OCI-LY1 (cell line): ENCODE results near the gene EYA3.

ENCODE experiments used
- H2AFZ ChIP-seq: fragments of 200-600 bp; sonication (generic), shearing (Covaris generic); 2 replicates; pipeline ENCODE4 v1.6.0; 2014; ENCODE audit warnings: antibody characterized with exemption, mild to moderate bottlenecking, low read length
- H3F3A ChIP-seq: fragments of 200-600 bp; sonication (generic), shearing (Covaris generic); 2 replicates; pipeline ENCODE4 v1.6.0; 2014; ENCODE audit warnings: mild to moderate bottlenecking, antibody characterized with exemption, low read length, moderate library complexity; ENCODE audit not compliant: insufficient read depth
- H3K27ac ChIP-seq: fragments of 200-600 bp; sonication (generic); 2 replicates; pipeline ENCODE4 v1.5.1; 2014; ENCODE audit warnings: low read length, mixed run types, mild to moderate bottlenecking, low read depth; ENCODE audit not compliant: poor library complexity, severe bottlenecking
- H3K27me3 ChIP-seq: fragments of 200-600 bp; sonication (generic); 2 replicates; pipeline ENCODE4 v1.6.0; 2014; ENCODE audit warnings: antibody characterized with exemption, mild to moderate bottlenecking, low read length, moderate library complexity; ENCODE audit not compliant: insufficient read depth
- H3K36me3 ChIP-seq: fragments of 200-600 bp; sonication (generic); 2 replicates; pipeline ENCODE4 v1.6.1; 2014; ENCODE audit warnings: mild to moderate bottlenecking, antibody characterized with exemption, low read length, moderate library complexity, mixed read lengths; ENCODE audit not compliant: insufficient read depth
- H3K4me1 ChIP-seq: fragments of 200-600 bp; sonication (generic); 2 replicates; pipeline ENCODE4 v1.5.1; 2014; ENCODE audit warnings: mild to moderate bottlenecking, low read length, moderate library complexity; ENCODE audit not compliant: insufficient read depth, severe bottlenecking
- H3K4me2 ChIP-seq: fragments of 200-600 bp; sonication (generic), shearing (Covaris generic); 2 replicates; pipeline ENCODE4 v1.6.1; 2014; ENCODE audit warnings: low read length
- H3K4me3 ChIP-seq: fragments of 200-600 bp; sonication (generic); 2 replicates; pipeline ENCODE4 v1.5.1; 2014; ENCODE audit warnings: low read length, low read depth, mild to moderate bottlenecking, mixed read lengths; ENCODE audit not compliant: poor library complexity, severe bottlenecking
- H3K79me2 ChIP-seq: fragments of 200-600 bp; shearing (Covaris generic); 2 replicates; pipeline ENCODE4 v1.6.1; 2016; ENCODE audit warnings: mixed run types, low read length, mixed read lengths; ENCODE audit not compliant: insufficient read depth
- H3K9ac ChIP-seq: fragments of 200-600 bp; sonication (generic), shearing (Covaris generic); 2 replicates; pipeline ENCODE4 v1.6.1; 2014; ENCODE audit warnings: mild to moderate bottlenecking, low read length, mixed read lengths
- H3K9me2 ChIP-seq: fragments of 200-600 bp; sonication (generic), shearing (Covaris generic); 2 replicates; pipeline ENCODE4 v1.6.1; 2014; ENCODE audit warnings: low read depth, mild to moderate bottlenecking, low read length, mixed read lengths
- H3K9me3 ChIP-seq: fragments of 200-600 bp; shearing (Covaris generic); 2 replicates; pipeline ENCODE4 v1.6.1; 2014; ENCODE audit warnings: low read length, mixed read lengths
- H4K20me1 ChIP-seq: fragments of 200-600 bp; sonication (generic), shearing (Covaris generic); 2 replicates; pipeline ENCODE4 v1.6.0; 2016; ENCODE audit warnings: mild to moderate bottlenecking, low read length; ENCODE audit not compliant: insufficient read depth
- EZH2 ChIP-seq: fragments of 200-600 bp; sonication (generic), shearing (Covaris generic); IDR thresholded peaks from 2 replicates; pipeline ENCODE4 v1.8.0; 2017; ENCODE audit warnings: borderline replicate concordance, mixed run types, mild to moderate bottlenecking, antibody characterized with exemption, low read length, moderate library complexity, mixed read lengths
- TF ChIP-seq, protein P1 (sequence below): fragments of 200-600 bp; sonication (generic), shearing (Covaris generic); IDR thresholded peaks from 2 replicates; pipeline ENCODE4 v1.5.1; 2017; ENCODE audit warnings: mild to moderate bottlenecking, antibody characterized with exemption, low read length, moderate library complexity, mixed read lengths

EYA3 gene

GRCh38 chr1:28132171-28133167, 44.1 kb upstream of the EYA3 start:
- Histone ChIP-seq H4K20me1 (no peaks in the 10 kb centered on the region), H3F3A (no peaks in the 10 kb centered on the region), H3K79me2 (no peaks in the 10 kb centered on the region), H2AFZ (no peak overlapping the region), H3K9me3 (peaks cover 6% of the 10 kb centered on the region; the same call in 1 of the 2 replicates), H3K4me1 (peaks cover 49% of the 10 kb centered on the region), H3K36me3 (peaks cover 5% of the 10 kb centered on the region; the same call in 1 of the 2 replicates), H3K27ac (peak overlapping the region; percentile 8), H3K4me3 (no peak overlapping the region), H3K9me2 (no peaks in the 10 kb centered on the region), H3K27me3 (no peaks in the 10 kb centered on the region), H3K9ac (no peak overlapping the region), H3K4me2 (no peak overlapping the region; the same call in 1 of the 2 replicates)
- TF ChIP-seq, protein P1, sequence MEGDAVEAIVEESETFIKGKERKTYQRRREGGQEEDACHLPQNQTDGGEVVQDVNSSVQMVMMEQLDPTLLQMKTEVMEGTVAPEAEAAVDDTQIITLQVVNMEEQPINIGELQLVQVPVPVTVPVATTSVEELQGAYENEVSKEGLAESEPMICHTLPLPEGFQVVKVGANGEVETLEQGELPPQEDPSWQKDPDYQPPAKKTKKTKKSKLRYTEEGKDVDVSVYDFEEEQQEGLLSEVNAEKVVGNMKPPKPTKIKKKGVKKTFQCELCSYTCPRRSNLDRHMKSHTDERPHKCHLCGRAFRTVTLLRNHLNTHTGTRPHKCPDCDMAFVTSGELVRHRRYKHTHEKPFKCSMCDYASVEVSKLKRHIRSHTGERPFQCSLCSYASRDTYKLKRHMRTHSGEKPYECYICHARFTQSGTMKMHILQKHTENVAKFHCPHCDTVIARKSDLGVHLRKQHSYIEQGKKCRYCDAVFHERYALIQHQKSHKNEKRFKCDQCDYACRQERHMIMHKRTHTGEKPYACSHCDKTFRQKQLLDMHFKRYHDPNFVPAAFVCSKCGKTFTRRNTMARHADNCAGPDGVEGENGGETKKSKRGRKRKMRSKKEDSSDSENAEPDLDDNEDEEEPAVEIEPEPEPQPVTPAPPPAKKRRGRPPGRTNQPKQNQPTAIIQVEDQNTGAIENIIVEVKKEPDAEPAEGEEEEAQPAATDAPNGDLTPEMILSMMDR, result no peak
- TF ChIP-seq EZH2, result no peak

DNA sequence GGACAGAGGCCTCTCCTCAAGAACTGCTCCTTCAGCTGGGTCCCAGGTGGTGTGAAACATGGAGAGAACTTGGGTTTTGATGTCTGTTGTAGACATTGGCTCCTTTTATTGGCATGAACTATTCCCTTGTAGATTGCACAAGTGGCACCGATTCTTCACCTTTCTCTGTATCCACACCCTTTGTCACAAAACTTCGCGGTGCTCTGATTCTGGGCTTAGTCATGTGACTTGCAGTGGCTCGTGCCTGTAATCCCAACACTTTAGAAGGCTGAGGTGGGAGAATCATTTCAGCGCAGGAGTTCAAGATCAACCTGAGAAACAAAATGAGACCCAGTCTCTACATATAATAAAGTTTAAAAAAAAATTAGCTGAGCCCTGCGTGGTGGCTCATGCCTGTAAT, 42.5 kb upstream of the EYA3 start:
- Histone ChIP-seq H3K36me3 (peaks cover 5% of the 10 kb centered on the region; the same call in 1 of the 2 replicates), H3K4me3 (no peak overlapping the region), H3K9me3 (peaks cover 6% of the 10 kb centered on the region; the same call in 1 of the 2 replicates), H3K27ac (no peak overlapping the region), H3K79me2 (no peaks in the 10 kb centered on the region), H3K4me2 (no peak overlapping the region), H3K4me1 (peaks cover 48% of the 10 kb centered on the region), H3K9ac (no peak overlapping the region), H4K20me1 (no peaks in the 10 kb centered on the region), H3F3A (no peaks in the 10 kb centered on the region), H2AFZ (no peak overlapping the region), H3K9me2 (no peaks in the 10 kb centered on the region), H3K27me3 (no peaks in the 10 kb centered on the region)
- TF ChIP-seq EZH2, result no peak
- TF ChIP-seq, protein P1, result no peak

DNA sequence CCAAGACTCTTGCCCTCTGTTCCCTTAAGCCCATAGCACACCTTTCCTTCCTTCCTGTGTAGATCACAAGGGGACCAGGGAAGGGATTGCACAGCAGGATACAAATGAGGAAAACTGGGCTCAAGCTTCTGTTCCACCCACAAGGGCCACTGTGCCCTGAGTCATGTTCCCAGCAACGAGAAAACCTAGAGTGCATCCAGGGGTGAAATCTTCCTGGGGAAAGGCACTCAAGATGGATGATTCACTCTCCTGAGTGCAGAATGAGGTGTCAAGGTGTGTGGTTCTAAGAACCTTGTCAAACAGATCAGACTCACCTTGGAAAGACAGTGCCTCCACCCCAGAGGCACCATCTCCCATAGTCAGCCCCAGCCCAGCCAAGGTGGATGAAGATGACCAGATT, 40.7 kb upstream of the EYA3 start:
- H3K79me2 ChIP-seq, result no peaks in the 10 kb centered on the region
- peaks cover 35% of the 10 kb centered on the region for H3K4me1 ChIP-seq
- no peak overlapping the region for H3K27ac ChIP-seq
- H3F3A ChIP-seq, result no peaks in the 10 kb centered on the region
- H3K27me3 ChIP-seq, result no peaks in the 10 kb centered on the region
- no peak overlapping the region for H3K9ac ChIP-seq
- no peaks in the 10 kb centered on the region for H3K9me2 ChIP-seq
- no peak overlapping the region for H3K4me3 ChIP-seq
- H4K20me1 ChIP-seq, result no peaks in the 10 kb centered on the region
- H2AFZ ChIP-seq, result no peak overlapping the region
- H3K9me3 ChIP-seq, result peaks cover 1% of the 10 kb centered on the region; the same call in 1 of the 2 replicates
- TF ChIP-seq, protein P1, result no peak
- no peak for TF ChIP-seq EZH2
- H3K4me2 ChIP-seq, result no peak overlapping the region
- H3K36me3 ChIP-seq, result peaks cover 5% of the 10 kb centered on the region; the same call in 1 of the 2 replicates
